HepG2 (cell line): Measurements from ENCODE around the gene RABEPK. TPM values are rescaled to one million over a fixed set of nuclear protein-coding genes. Genes with fewer than 3 reads are reported as not detected.
A peak's percentile ranks its signal among the peaks of the same experiment; 100 is the strongest.

ENCODE experiments used
- EP300 ChIP-seq, 3 experiments: sonication (generic) in 1 of 3; formaldehyde crosslinking in 1 of 3; IDR thresholded peaks; 2 replicates each; pipeline versions ENCODE4 v1.5.1 to v1.6.1; 2011 to 2020; ENCODE audit warnings: low read depth in 2 of 3, low read length in 2 of 3, borderline replicate concordance in 1 of 3, improper control_type of control experiment in 1 of 3, mild to moderate bottlenecking in 1 of 3, missing genetic modification reagents in 1 of 3, moderate library complexity in 1 of 3
- GMEB1 ChIP-seq: sonication (generic); formaldehyde crosslinking; IDR thresholded peaks from 2 replicates; pipeline ENCODE4 v1.5.1; 2020; ENCODE audit warnings: missing genetic modification reagents, mild to moderate bottlenecking, borderline replicate concordance
- JDP2 ChIP-seq: sonication (generic); formaldehyde crosslinking; IDR thresholded peaks from 2 replicates; pipeline ENCODE4 v1.8.1; 2022; ENCODE audit warnings: missing genetic modification reagents, borderline replicate concordance
- NFKB2 ChIP-seq: sonication (generic); formaldehyde crosslinking; IDR thresholded peaks from 2 replicates; pipeline ENCODE4 v1.4.0; 2020; ENCODE audit warnings: missing genetic modification reagents, borderline replicate concordance
- ONECUT2 ChIP-seq: sonication (generic); formaldehyde crosslinking; IDR thresholded peaks from 2 replicates; pipeline ENCODE4 v1.4.0; 2020; ENCODE audit warnings: missing genetic modification reagents
- PATZ1 ChIP-seq: sonication (generic); formaldehyde crosslinking; IDR thresholded peaks from 2 replicates; pipeline ENCODE4 v1.4.0; 2020; ENCODE audit warnings: missing genetic modification reagents
- RAD21 ChIP-seq: fragments of 450-650 bp; formaldehyde crosslinking; IDR thresholded peaks from 2 replicates; pipeline ENCODE4 v1.5.0; 2020; ENCODE audit warnings: mild to moderate bottlenecking
- TBX3 ChIP-seq: fragments of 450-650 bp; IDR thresholded peaks from 2 replicates; pipeline ENCODE4 v1.6.1; 2017; ENCODE audit warnings: antibody characterized with exemption, mild to moderate bottlenecking, inconsistent platforms, borderline replicate concordance
- TFDP2 ChIP-seq: sonication (generic); formaldehyde crosslinking; IDR thresholded peaks from 2 replicates; pipeline ENCODE4 v1.4.0; 2020; ENCODE audit warnings: missing genetic modification reagents
- ZBTB14 ChIP-seq: sonication (generic); formaldehyde crosslinking; IDR thresholded peaks from 2 replicates; pipeline ENCODE4 v1.4.0; 2020; ENCODE audit warnings: missing genetic modification reagents
- ZNF124 ChIP-seq: sonication (generic); formaldehyde crosslinking; IDR thresholded peaks from 2 replicates; pipeline ENCODE4 v1.4.0; 2020; ENCODE audit warnings: missing genetic modification reagents
- ZNF614 ChIP-seq: IDR thresholded peaks from 2 replicates; pipeline ENCODE4 v1.6.1; 2018; ENCODE audit warnings: missing biosample characterization, missing genetic modification reagents, inconsistent platforms, borderline replicate concordance
- ZNF687 ChIP-seq: sonication (generic); formaldehyde crosslinking; IDR thresholded peaks from 2 replicates; pipeline ENCODE4 v1.5.1; 2020; ENCODE audit warnings: mild to moderate bottlenecking, missing genetic modification reagents, moderate library complexity
- ZNF746 ChIP-seq: sonication (generic); formaldehyde crosslinking; IDR thresholded peaks from 2 replicates; pipeline ENCODE4 v1.8.0; 2022; ENCODE audit warnings: mild to moderate bottlenecking, missing genetic modification reagents
- polyA plus RNA-seq, 8 experiments: library from polyadenylated mRNA; depleted of rRNA in 3 of 8; stranded (reverse) in 7 of 8; unstranded in 1 of 8; fragments of >200 nt; fragmentation: Illumina TruSeq in 4 of 8; extraction: Trizol in 4 of 8; gene quantifications; 2 replicates each; pipeline versions ENCODE4 v1.2.1 to v1.2.3, GENCODE V29; 2011 to 2016; ENCODE audit warnings: low read depth in 4 of 8, missing spikeins in 1 of 8, mixed read lengths in 1 of 8; ENCODE audit not compliant: insufficient read depth in 1 of 8
- total RNA-seq, 5 experiments: library from RNA; depleted of rRNA; stranded (reverse); fragments of >200 nt; fragmentation: Illumina TruSeq; extraction: Trizol; gene quantifications; 2 replicates each; pipeline ENCODE4 v1.2.3, GENCODE V29; 2016; ENCODE audit warnings: low read depth in 1 of 5
- TF ChIP-seq, protein P1 (sequence below): sonication (generic); formaldehyde crosslinking; IDR thresholded peaks from 2 replicates; pipeline ENCODE4 v1.8.1; 2023; ENCODE audit warnings: missing genetic modification reagents, mild to moderate bottlenecking, borderline replicate concordance

RABEPK gene
- total and polyA plus RNA-seq, 2 of the 13 experiments (the other 11 are each of a cell fraction or from before 2014, with no cell fraction given) = 75.5 to 90.0 TPM

GRCh38 chr9:125261501-125262293 lies 61.4 kb downstream of the RABEPK start, which contains the start of gene GAPVD1 (continued):
- no peak for TF ChIP-seq TBX3
- TF ChIP-seq, protein P1, sequence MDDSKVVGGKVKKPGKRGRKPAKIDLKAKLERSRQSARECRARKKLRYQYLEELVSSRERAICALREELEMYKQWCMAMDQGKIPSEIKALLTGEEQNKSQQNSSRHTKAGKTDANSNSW (CRISPR knock-in tag) = no peak
- TF ChIP-seq TFDP2 (CRISPR knock-in tag) = peak; percentile 52; the same call in 1 of the 2 replicates
- TF ChIP-seq ONECUT2 (CRISPR knock-in tag) = no peak
- TF ChIP-seq ZNF124 (CRISPR knock-in tag) = no peak
- TF ChIP-seq ZNF687 = peak; percentile 93
- no peak; the same call in 1 of the 2 replicates for TF ChIP-seq PATZ1 (CRISPR knock-in tag)
- TF ChIP-seq GMEB1 (CRISPR knock-in tag) = peak; percentile 85; the same call in 1 of the 2 replicates
- no peak for TF ChIP-seq NFKB2
- TF ChIP-seq EP300 (IDR thresholded peaks at IDR 0.05; ENCODE audit: low read depth in 2 of 2, low read length in 2 of 2) = no peak
- TF ChIP-seq EP300 (CRISPR knock-in tag; IDR thresholded peaks at IDR 0.05; ENCODE audit: borderline replicate concordance) = no peak
- TF ChIP-seq RAD21 (CRISPR knock-in tag) = peak; percentile 46; the same call in 1 of the 2 replicates
- TF ChIP-seq ZBTB14 (CRISPR knock-in tag) = 0 out of 2 replicates have a peak, but pooled peaks have one; percentile 26
- TF ChIP-seq ZNF746 = peak; percentile 78
- TF ChIP-seq ZNF614 = no peak
- no peak; the same call in 1 of the 2 replicates for TF ChIP-seq JDP2 (CRISPR knock-in tag)
